Stimulated activated CD4-positive, alpha-beta T cell treated with anti-CD3 and anti-CD28 coated beads, Interleukin-4, amount 100 ng/mL, for 48 hours (primary cell): ENCODE data around the gene IQGAP2.
"Not testable (repeated sequence)": the region's sequence is repeated elsewhere in the genome, so short reads cannot be mapped to it uniquely, and the experiment has no call there.

Source experiments
- DNase-seq, 2 donors: peaks; one replicate each; pipeline ENCODE4 v3.0.0-alpha.2; 2020; ENCODE audit warnings: low read depth in 2 of 2

The IQGAP2 gene

GRCh38 chr5:76499507-76500161 is 96.5 kb downstream of the IQGAP2 start:
- DNase-seq: no peak

- no peak for DNase-seq
These were observed 97.7 kb downstream of the IQGAP2 start for GRCh38 chr5:76500633-76501393.

- no peak for DNase-seq
These were observed 100.8 kb downstream of the IQGAP2 start for GRCh38 chr5:76503929-76504328.

GRCh38 chr5:76504901-76505564 is 101.9 kb downstream of the IQGAP2 start:
- DNase-seq: no peak

GRCh38 chr5:76513476-76513875 is 110.4 kb downstream of the IQGAP2 start:
- DNase-seq: no peak

GRCh38 chr5:76514292-76514691 is 111.2 kb downstream of the IQGAP2 start:
- no peak for DNase-seq

- no peak for DNase-seq
These were observed 111.6 kb downstream of the IQGAP2 start for GRCh38 chr5:76514713-76515112.

- no peak for DNase-seq
These were observed 114.2 kb downstream of the IQGAP2 start for GRCh38 chr5:76517334-76517733.

- DNase-seq: not testable (repeated sequence)
These were observed 115.2 kb downstream of the IQGAP2 start for GRCh38 chr5:76518246-76518645.

- DNase-seq: no peak
These were observed 118.2 kb downstream of the IQGAP2 start for GRCh38 chr5:76521240-76521758.

- DNase-seq: no peak
These were observed 119.2 kb downstream of the IQGAP2 start for GRCh38 chr5:76522103-76522935.

GRCh38 chr5:76524101-76524835 is 121.2 kb downstream of the IQGAP2 start:
- DNase-seq: no peak

- DNase-seq: no peak
These were observed 121.8 kb downstream of the IQGAP2 start for GRCh38 chr5:76524868-76525267.

- DNase-seq: no peak
These were observed 122.9 kb downstream of the IQGAP2 start for GRCh38 chr5:76525956-76526355.

- DNase-seq: no peak
These were observed 124.0 kb downstream of the IQGAP2 start for GRCh38 chr5:76526950-76527583.

- no peak for DNase-seq
These were observed 124.6 kb downstream of the IQGAP2 start for GRCh38 chr5:76527685-76528161.

GRCh38 chr5:76528547-76529331 is 125.7 kb downstream of the IQGAP2 start:
- no peak for DNase-seq

- no peak for DNase-seq
These were observed 126.6 kb downstream of the IQGAP2 start for GRCh38 chr5:76529464-76530344.

GRCh38 chr5:76532052-76532451 is 129.0 kb downstream of the IQGAP2 start:
- DNase-seq: no peak
